Activated CD8-positive, alpha-beta memory T cell treated with anti-CD3 and anti-CD28 coated beads for 36 hours (primary cell): ENCODE data around the gene PRKCH. TPM values are rescaled to one million over a fixed set of nuclear protein-coding genes. Genes with fewer than 3 reads are reported as not detected.

Experiments used
- CTCF ChIA-PET: fragments of 350-600 bp; sonication (Branson Sonifier 250); formaldehyde crosslinking; loops from one replicate; lab custom pipeline; 2021; ENCODE audit warnings: antibody characterized with exemption; lab: Charles Lee
- POLR2A ChIA-PET: fragments of 350-600 bp; sonication (Branson Sonifier 250); formaldehyde crosslinking; loops from one replicate; lab custom pipeline; 2021; ENCODE audit warnings: antibody characterized with exemption; lab: Charles Lee
- total RNA-seq, 2 experiments: library from RNA; stranded (reverse); gene quantifications; one replicate each; pipeline ENCODE4 v1.2.3, GENCODE V29; 2021

PRKCH gene
- total RNA-seq, 2 experiments from 2014 or later: 185 to 189 TPM

GRCh38 chr14:61474701-61475100 lies 153.3 kb downstream of the PRKCH start:
- CTCF ChIA-PET: interaction anchor here (1.4 to 2.3 kb wide), 4 partner anchors 26 to 363 kb away, joined by 5 to 11 read pairs (median 6); no protein-coding TSS in a partner anchor
- POLR2A ChIA-PET: no interaction called here

GRCh38 chr14:61475316-61475715 lies 153.9 kb downstream of the PRKCH start:
- POLR2A ChIA-PET: interaction anchor here (2.3 kb wide), 1 partner anchor 27 kb away, joined by 19 read pairs; no protein-coding TSS in a partner anchor
- CTCF ChIA-PET: interaction anchor here (0.6 to 2.3 kb wide), 9 partner anchors 15 to 362 kb away, joined by 3 to 11 read pairs (median 5); no protein-coding TSS in a partner anchor

- ChIA-PET POLR2A (interaction anchor here (1.0 to 2.3 kb wide), 4 partner anchors 26 to 147 kb away, joined by 3 to 19 read pairs (median 4); no protein-coding TSS in a partner anchor), CTCF (interaction anchor here (0.9 to 2.7 kb wide), 10 partner anchors 16 to 362 kb away, joined by 3 to 11 read pairs (median 6); no protein-coding TSS in a partner anchor)
Observed at GRCh38 chr14:61476105-61476753, 154.8 kb downstream of the PRKCH start.

GRCh38 chr14:61476754-61477410 lies 155.5 kb downstream of the PRKCH start:
- CTCF ChIA-PET: interaction anchor here (1.1 to 3.6 kb wide), 10 partner anchors 16 to 361 kb away, joined by 3 to 14 read pairs (median 6); no protein-coding TSS in a partner anchor
- POLR2A ChIA-PET: interaction anchor here (1.0 to 2.8 kb wide), 5 partner anchors 26 to 148 kb away, joined by 3 to 19 read pairs (median 5); no protein-coding TSS in a partner anchor

- ChIA-PET CTCF (interaction anchor here (1.1 to 3.6 kb wide), 8 partner anchors 23 to 192 kb away, joined by 3 to 14 read pairs (median 4); no protein-coding TSS in a partner anchor), POLR2A (interaction anchor here (0.5 to 2.8 kb wide), 7 partner anchors 25 to 218 kb away, joined by 3 to 19 read pairs (median 4); partner anchors contain the start of gene HIF1A)
Observed at GRCh38 chr14:61477712-61478462, 156.5 kb downstream of the PRKCH start.

GRCh38 chr14:61478971-61479473 lies 157.6 kb downstream of the PRKCH start:
- ChIA-PET CTCF (interaction anchor here (0.7 to 3.6 kb wide), 6 partner anchors 22 to 217 kb away, joined by 3 to 14 read pairs (median 6); partner anchors contain the start of genes HIF1A and TMEM30B), POLR2A (interaction anchor here (0.7 to 2.8 kb wide), 5 partner anchors 24 to 216 kb away, joined by 4 to 14 read pairs (median 4); partner anchors contain the start of gene HIF1A)

- POLR2A ChIA-PET: interaction anchor here (1.0 to 2.8 kb wide), 5 partner anchors 23 to 215 kb away, joined by 3 to 14 read pairs (median 4); partner anchors contain the start of gene HIF1A
Observed at GRCh38 chr14:61479746-61480502, 158.5 kb downstream of the PRKCH start.

GRCh38 chr14:61480704-61481285 lies 159.4 kb downstream of the PRKCH start:
- POLR2A ChIA-PET: interaction anchor here (1.0 kb wide), 1 partner anchor 214 kb away, joined by 3 read pairs; the partner anchor contains the start of gene HIF1A
- CTCF ChIA-PET: interaction anchor here (0.7 to 2.1 kb wide), 7 partner anchors 10 to 357 kb away, joined by 3 to 7 read pairs (median 3); partner anchors contain the start of genes HIF1A and TMEM30B

More at GRCh38 chr14:61479746-61480502, 158.5 kb downstream of the PRKCH start:
- CTCF ChIA-PET: interaction anchor here (0.7 to 3.6 kb wide), 8 partner anchors 11 to 358 kb away, joined by 3 to 14 read pairs (median 4); partner anchors contain the start of genes HIF1A and TMEM30B

GRCh38 chr14:61481701-61482100 lies 160.3 kb downstream of the PRKCH start:
- ChIA-PET CTCF (interaction anchor here (0.7 to 1.8 kb wide), 2 partner anchors 10 to 84 kb away, joined by 4 to 5 read pairs; no protein-coding TSS in a partner anchor), POLR2A (interaction anchor here (0.6 kb wide), 1 partner anchor 30 kb away, joined by 3 read pairs; no protein-coding TSS in a partner anchor)

GRCh38 chr14:61482348-61483206 lies 161.2 kb downstream of the PRKCH start:
- POLR2A ChIA-PET: no interaction called here
- CTCF ChIA-PET: interaction anchor here (0.7 kb wide), 1 partner anchor 83 kb away, joined by 4 read pairs; no protein-coding TSS in a partner anchor

- POLR2A ChIA-PET: interaction anchor here (0.7 kb wide), 1 partner anchor 48 kb away, joined by 13 read pairs; no protein-coding TSS in a partner anchor
- CTCF ChIA-PET: interaction anchor here (0.7 kb wide), 2 partner anchors 89 to 278 kb away, joined by 4 to 5 read pairs; partner anchors contain the start of gene SNAPC1
Observed at GRCh38 chr14:61483476-61483875, 162.1 kb downstream of the PRKCH start.

GRCh38 chr14:61484031-61484430 lies 162.7 kb downstream of the PRKCH start:
- CTCF ChIA-PET: interaction anchor here (0.6 to 0.7 kb wide), 5 partner anchors 28 to 278 kb away, joined by 3 to 5 read pairs (median 4); partner anchors contain the start of gene SNAPC1
- POLR2A ChIA-PET: interaction anchor here (0.7 to 0.9 kb wide), 2 partner anchors 9 to 49 kb away, joined by 3 to 13 read pairs; no protein-coding TSS in a partner anchor

GRCh38 chr14:61484826-61485584 lies 163.6 kb downstream of the PRKCH start:
- CTCF ChIA-PET: interaction anchor here (0.6 to 0.7 kb wide), 2 partner anchors 29 to 165 kb away, joined by 3 to 4 read pairs; no protein-coding TSS in a partner anchor
- POLR2A ChIA-PET: interaction anchor here (0.9 kb wide), 1 partner anchor 8 kb away, joined by 3 read pairs; no protein-coding TSS in a partner anchor

- ChIA-PET POLR2A (no interaction called here), CTCF (no interaction called here)
Observed at GRCh38 chr14:61485661-61486060, 164.3 kb downstream of the PRKCH start.
